Right atrium auricular region (tissue), 2 donors: ENCODE data around the gene LRP8. TPM values are rescaled to one million over a fixed set of nuclear protein-coding genes. Genes with fewer than 3 reads are reported as not detected.

Source experiments
- DNase-seq: peaks from one replicate; pipeline ENCODE4 v3.0.0-alpha.2; 2019; ENCODE audit warnings: low spot score
- H3K27ac ChIP-seq, 2 donors: fragments of 200-600 bp; sonication (generic); 1 replicate in 1 of 2; 2 replicates in 1 of 2; pipeline ENCODE4 v1.5.1; 2016 to 2019
- H3K27me3 ChIP-seq, 2 donors: fragments of 200-600 bp; sonication (generic); one replicate each; pipeline versions ENCODE4 v1.5.1 to v1.6.0; 2017 to 2019
- H3K36me3 ChIP-seq: fragments of 200-600 bp; sonication (generic); one replicate; pipeline ENCODE4 v1.5.1; 2016
- H3K4me1 ChIP-seq, 2 donors: fragments of 200-600 bp; sonication (generic); one replicate each; pipeline versions ENCODE4 v1.5.1 to v1.6.0; 2017 to 2019
- H3K4me3 ChIP-seq, 2 donors: fragments of 200-600 bp; sonication (generic); 1 replicate in 1 of 2; 2 replicates in 1 of 2; pipeline ENCODE4 v1.5.1; 2017 to 2019; ENCODE audit warnings: mild to moderate bottlenecking in 1 of 2, moderate library complexity in 1 of 2
- H3K9me3 ChIP-seq, 2 donors: fragments of 200-600 bp; sonication (generic); one replicate each; pipeline ENCODE4 v1.5.1; 2019
- total RNA-seq, 2 donors: library from RNA; depleted of rRNA; stranded (reverse); fragments of >200 nt; gene quantifications; one replicate each; pipeline ENCODE4 v1.1.0, GENCODE V29; 2016
- TF ChIP-seq, protein P1 (sequence below), 2 donors: fragments of 200-600 bp; sonication (generic); IDR thresholded peaks; one replicate each; pipeline ENCODE4 v1.5.1; 2019; ENCODE audit warnings: antibody characterized with exemption in 2 of 2

The LRP8 gene
- total RNA-seq, 2 donors from 2014 or later, result 2.2 to 3.6 TPM

DNA sequence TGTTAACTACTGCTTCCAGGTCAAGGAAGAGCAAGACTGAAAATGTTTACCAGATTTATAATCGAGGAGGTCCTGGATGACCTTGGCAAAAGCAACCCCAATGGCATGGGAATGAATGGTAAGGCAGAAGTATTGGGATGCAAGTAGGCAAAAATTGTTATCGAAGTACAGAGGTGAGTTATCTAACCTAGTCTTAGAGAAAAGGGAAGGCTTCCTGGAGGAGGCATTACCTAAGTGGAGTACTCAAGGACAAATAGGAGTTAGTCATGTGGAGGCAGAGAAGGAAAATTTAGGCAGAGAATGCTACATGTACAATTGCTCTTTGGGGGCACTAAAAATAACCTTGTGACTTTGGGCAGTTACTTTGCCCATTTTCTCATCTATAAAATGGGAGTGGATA is 86.0 kb downstream of the LRP8 start:
- H3K27me3 ChIP-seq, result no peaks in the 10 kb centered on the region
- peaks cover 0 to 16% of the 10 kb centered on the region in 2 donors for H3K4me1 ChIP-seq
- H3K27ac ChIP-seq, result no peak overlapping the region
- no peaks in the 10 kb centered on the region for H3K36me3 ChIP-seq
- no peak overlapping the region for H3K4me3 ChIP-seq
- no peak for DNase-seq
- no peaks in the 10 kb centered on the region for H3K9me3 ChIP-seq
- TF ChIP-seq, protein P1, sequence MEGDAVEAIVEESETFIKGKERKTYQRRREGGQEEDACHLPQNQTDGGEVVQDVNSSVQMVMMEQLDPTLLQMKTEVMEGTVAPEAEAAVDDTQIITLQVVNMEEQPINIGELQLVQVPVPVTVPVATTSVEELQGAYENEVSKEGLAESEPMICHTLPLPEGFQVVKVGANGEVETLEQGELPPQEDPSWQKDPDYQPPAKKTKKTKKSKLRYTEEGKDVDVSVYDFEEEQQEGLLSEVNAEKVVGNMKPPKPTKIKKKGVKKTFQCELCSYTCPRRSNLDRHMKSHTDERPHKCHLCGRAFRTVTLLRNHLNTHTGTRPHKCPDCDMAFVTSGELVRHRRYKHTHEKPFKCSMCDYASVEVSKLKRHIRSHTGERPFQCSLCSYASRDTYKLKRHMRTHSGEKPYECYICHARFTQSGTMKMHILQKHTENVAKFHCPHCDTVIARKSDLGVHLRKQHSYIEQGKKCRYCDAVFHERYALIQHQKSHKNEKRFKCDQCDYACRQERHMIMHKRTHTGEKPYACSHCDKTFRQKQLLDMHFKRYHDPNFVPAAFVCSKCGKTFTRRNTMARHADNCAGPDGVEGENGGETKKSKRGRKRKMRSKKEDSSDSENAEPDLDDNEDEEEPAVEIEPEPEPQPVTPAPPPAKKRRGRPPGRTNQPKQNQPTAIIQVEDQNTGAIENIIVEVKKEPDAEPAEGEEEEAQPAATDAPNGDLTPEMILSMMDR (IDR thresholded peaks at IDR 0.05), result no peak

DNA sequence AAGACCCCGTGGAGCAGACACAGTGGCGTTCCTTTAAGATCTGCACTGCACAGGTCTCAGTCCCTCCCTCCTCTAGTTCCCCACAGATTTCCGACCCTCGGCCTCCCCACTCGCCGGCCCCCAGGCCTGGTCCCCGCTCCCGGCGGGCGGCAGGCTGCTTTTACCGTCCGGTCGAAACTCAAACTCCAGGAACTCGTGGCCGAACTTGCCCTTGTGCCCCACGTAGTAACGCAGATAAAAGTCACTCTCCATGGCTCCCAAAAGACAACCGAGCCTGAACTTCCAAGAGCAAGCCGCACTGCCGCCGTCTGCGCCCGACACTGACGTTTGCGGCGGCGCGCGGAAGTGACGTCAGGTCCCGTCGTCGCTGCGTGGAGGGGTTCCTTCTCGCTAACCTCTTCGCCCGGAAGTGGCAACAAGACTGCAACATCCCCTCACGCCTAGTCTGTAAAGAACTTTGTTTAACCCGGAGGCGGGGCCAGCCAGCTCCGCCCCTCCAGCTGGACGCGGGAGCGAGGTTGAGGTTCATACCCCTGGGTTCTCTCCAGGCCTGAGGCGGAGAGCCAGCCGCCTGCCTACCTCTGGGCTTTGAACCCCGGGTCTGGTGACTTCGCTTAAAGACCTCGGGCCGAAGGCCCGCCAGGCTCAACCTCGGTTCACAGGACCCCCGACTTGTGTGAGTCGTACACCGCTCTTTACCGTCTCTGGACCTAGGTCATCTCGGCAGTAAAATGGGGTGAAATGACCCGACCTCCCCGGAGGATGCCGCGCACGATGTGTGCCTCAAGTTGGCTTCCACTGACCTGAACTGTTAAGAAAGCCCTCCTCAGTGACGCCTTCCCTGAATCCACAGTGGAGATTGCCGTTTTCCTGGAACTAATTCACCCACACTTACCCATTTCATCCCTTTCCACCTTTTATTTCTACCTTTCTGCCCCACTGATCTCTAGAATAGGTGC is 89.4 kb downstream of the LRP8 start, which contains the start of gene MAGOH:
MAGOH (minus strand) TSS at position 322 of the 959 bp plus-strand sequence; CDS start at position 252, 70 bp downstream.
- peaks cover 21% of the 10 kb centered on the region for H3K36me3 ChIP-seq
- H3K4me3 ChIP-seq, result peak within 1 kb of the TSS; percentile 88 to 99
- no peaks in the 10 kb centered on the region for H3K9me3 ChIP-seq
- TF ChIP-seq, protein P1 (IDR thresholded peaks at IDR 0.05), result no peak
- DNase-seq, result peak; percentile 95
- H3K4me1 ChIP-seq, result peaks cover 0 to 29% of the 10 kb centered on the region in 2 donors
- no peaks in the 10 kb centered on the region for H3K27me3 ChIP-seq
- H3K27ac ChIP-seq, result peak within 1 kb of the TSS; percentile 80 to 83

DNA sequence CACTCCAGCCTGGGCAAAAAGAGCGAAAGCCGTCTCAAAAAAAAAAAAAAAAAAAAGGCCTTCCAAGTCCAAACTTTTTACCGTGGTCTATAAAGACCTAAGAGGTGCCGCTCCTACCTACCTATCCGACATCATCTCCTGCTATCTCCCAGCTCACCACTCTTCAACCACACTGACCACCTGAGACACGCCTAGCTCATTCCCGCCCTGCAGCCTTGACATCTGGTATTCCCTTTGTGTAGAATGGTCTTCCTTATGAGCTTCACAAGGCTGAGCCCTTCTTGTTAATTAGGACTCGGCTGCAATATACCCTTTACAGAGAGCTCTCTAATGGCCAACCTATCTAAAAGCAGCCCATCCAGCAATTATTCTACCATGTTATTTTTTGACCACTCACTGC is 90.2 kb downstream of the LRP8 start:
- TF ChIP-seq, protein P1 (IDR thresholded peaks at IDR 0.05), result no peak
- Histone ChIP-seq H3K4me3 (peak overlapping the region; percentile 88 to 99), H3K27ac (peak overlapping the region in 1 of 2 donors; percentile 83), H3K9me3 (no peaks in the 10 kb centered on the region), H3K27me3 (no peaks in the 10 kb centered on the region), H3K4me1 (peaks cover 0 to 29% of the 10 kb centered on the region in 2 donors), H3K36me3 (peaks cover 29% of the 10 kb centered on the region)
- DNase-seq, result no peak

DNA sequence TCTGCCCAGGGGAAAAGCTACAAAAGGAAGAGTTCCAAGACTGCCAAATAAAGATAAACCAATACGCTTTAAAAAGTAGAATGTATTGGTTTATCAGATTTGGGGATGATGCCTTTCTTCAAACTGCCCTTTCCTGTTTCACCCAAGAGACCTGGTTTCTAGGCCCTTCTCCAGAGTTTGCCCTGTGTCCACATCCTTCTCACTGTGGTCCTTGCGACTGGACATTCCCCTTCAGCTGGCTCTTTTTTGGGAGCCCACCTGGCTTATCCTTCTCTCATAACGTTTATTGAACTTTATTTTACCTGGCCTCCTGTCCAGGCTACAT is 106.9 kb downstream of the LRP8 start:
- peak overlapping the region; percentile 73 to 82 for H3K4me3 ChIP-seq
- DNase-seq, result no peak
- TF ChIP-seq, protein P1 (IDR thresholded peaks at IDR 0.05), result no peak
- H3K27me3 ChIP-seq, result no peaks in the 10 kb centered on the region
- peaks cover 0 to 15% of the 10 kb centered on the region in 2 donors for H3K4me1 ChIP-seq
- no peaks in the 10 kb centered on the region for H3K9me3 ChIP-seq
- peak overlapping the region; percentile 94 for H3K27ac ChIP-seq
- H3K36me3 ChIP-seq, result peaks cover 7% of the 10 kb centered on the region

DNA sequence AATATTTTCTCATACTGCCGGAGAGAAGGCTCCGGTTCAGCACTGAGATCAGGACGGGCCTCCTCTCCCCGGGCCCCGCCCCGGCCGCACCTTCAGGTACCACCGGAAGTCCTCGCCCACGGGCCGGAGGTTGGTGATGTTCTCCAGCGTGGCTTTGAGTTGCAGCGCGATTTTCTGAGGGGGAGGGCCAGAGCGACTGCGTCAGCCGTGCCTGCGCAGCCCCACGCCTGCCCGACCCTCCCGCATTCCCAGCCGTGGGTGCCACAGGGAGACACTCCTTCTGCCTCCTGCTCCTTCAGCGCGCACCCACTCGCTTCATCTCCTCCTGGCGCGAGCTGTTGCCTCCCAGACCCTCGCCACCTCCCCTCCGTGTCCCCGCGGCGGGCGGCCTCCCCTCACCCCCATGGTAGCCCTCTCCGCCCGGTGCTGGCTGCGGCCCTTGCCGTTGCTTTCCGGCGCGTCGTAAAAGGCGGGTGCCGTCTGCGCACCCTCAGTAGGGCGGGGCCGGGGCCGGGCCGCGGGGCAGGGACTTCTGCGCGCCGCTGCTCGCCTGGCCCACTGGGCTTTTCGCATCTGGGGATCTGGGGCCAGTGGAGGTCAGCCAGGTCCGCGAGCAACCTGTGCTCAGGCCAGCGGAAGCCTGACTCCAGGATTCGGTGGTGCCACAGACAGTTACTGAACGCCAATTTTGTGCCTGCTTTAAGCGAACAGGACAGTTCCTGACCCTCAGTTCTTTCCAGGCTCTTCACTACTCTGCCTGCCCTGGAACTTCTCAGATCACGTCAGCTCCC is 107.5 kb downstream of the LRP8 start, which contains the start of gene CZIB:
CZIB (minus strand) TSS at position 464 of the 791 bp plus-strand sequence; CDS start at position 405, 59 bp downstream.
- Histone ChIP-seq H3K4me1 (peaks cover 0 to 15% of the 10 kb centered on the region in 2 donors), H3K27ac (peak within 1 kb of the TSS; percentile 94), H3K36me3 (peaks cover 11% of the 10 kb centered on the region), H3K9me3 (no peaks in the 10 kb centered on the region), H3K4me3 (peak within 1 kb of the TSS; percentile 73 to 82), H3K27me3 (no peaks in the 10 kb centered on the region)
- peak; percentile 91 for DNase-seq
- TF ChIP-seq, protein P1 (IDR thresholded peaks at IDR 0.05), result no peak
